IMR-90 (cell line): ENCODE measurements around the gene AHCYL2. TPM values are rescaled to one million over a fixed set of nuclear protein-coding genes. Genes with fewer than 3 reads are reported as not detected.

ENCODE experiments used
- ATAC-seq: fragments of 200-7000 bp; cut with Tn5 transposase; 2 replicates; pipeline ENCODE4 v1.9.1; 2020; ENCODE audit warnings: low read depth, mild to moderate bottlenecking, moderate library complexity
- BruUV-seq: library from RNA; stranded (reverse); fragments of 400-500 nt; replicated peaks from 2 replicates; lab custom pipeline; 2021; lab: Mats Ljungman, UMichigan
- CTCF ChIA-PET: fragments of 300-600 bp; formaldehyde crosslinking; extraction: SDS; loops from one replicate; lab custom pipeline; 2021; ENCODE audit warnings: antibody characterized with exemption; lab: Yijun Ruan, JAX
- POLR2A ChIA-PET: fragments of 300-600 bp; sonication (Branson Sonifier 250); formaldehyde crosslinking; loops from one replicate; lab custom pipeline; 2022; ENCODE audit warnings: antibody characterized with exemption; ENCODE audit not compliant: unreplicated experiment; lab: Charles Lee
- DNase-seq: peaks from one replicate; pipeline ENCODE4 v3.0.0; 2013
- H2AFZ ChIP-seq: replicated peaks from 2 replicates; pipeline ENCODE3; 2013; ENCODE audit warnings: low read length, mild to moderate bottlenecking; ENCODE audit not compliant: poor library complexity
- H2AK5ac ChIP-seq: 2 replicates; pipeline ENCODE4 v1.6.1; 2013; ENCODE audit warnings: low read depth, low read length, inconsistent platforms
- H2AK9ac ChIP-seq: replicated peaks from 2 replicates; pipeline ENCODE3; 2013; ENCODE audit warnings: mild to moderate bottlenecking, low read depth, low read length, moderate library complexity; ENCODE audit not compliant: poor library complexity
- H2BK120ac ChIP-seq: 2 replicates; pipeline ENCODE4 v1.6.1; 2013; ENCODE audit warnings: low read depth, low read length, inconsistent platforms
- H2BK15ac ChIP-seq: 3 replicates; pipeline ENCODE4 v1.6.1; 2013; ENCODE audit warnings: low read depth, low read length, inconsistent platforms
- H2BK20ac ChIP-seq: 2 replicates; pipeline ENCODE4 v1.6.1; 2013; ENCODE audit warnings: low read depth, mild to moderate bottlenecking, inconsistent platforms, low read length, moderate library complexity
- H2BK5ac ChIP-seq: 2 replicates; pipeline ENCODE4 v1.6.1; 2013; ENCODE audit warnings: mild to moderate bottlenecking, low read depth, low read length, inconsistent platforms; ENCODE audit not compliant: poor library complexity, severe bottlenecking
- H3K14ac ChIP-seq: replicated peaks from 2 replicates; pipeline ENCODE4 v1.6.1; 2013; ENCODE audit warnings: low read depth, low read length, inconsistent platforms
- H3K18ac ChIP-seq: 2 replicates; pipeline ENCODE4 v1.6.1; 2013; ENCODE audit warnings: low read depth, low read length, control low read depth
- H3K23ac ChIP-seq: 2 replicates; pipeline ENCODE4 v1.6.1; 2013; ENCODE audit warnings: low read depth, low read length, inconsistent platforms
- H3K27ac ChIP-seq: 2 replicates; pipeline ENCODE4 v1.5.1; 2013; ENCODE audit warnings: mild to moderate bottlenecking, control low read depth, low read length; ENCODE audit not compliant: insufficient read depth
- H3K27me3 ChIP-seq: 2 replicates; pipeline ENCODE4 v1.6.1; 2013; ENCODE audit warnings: low read length; ENCODE audit not compliant: control insufficient read depth, insufficient read depth
- H3K36me3 ChIP-seq: 2 replicates; pipeline ENCODE4 v1.6.1; 2013; ENCODE audit warnings: low read length, mixed read lengths; ENCODE audit not compliant: control insufficient read depth, insufficient read depth
- H3K4ac ChIP-seq: 2 replicates; pipeline ENCODE4 v1.6.1; 2013; ENCODE audit warnings: low read depth, low read length, inconsistent platforms
- H3K4me1 ChIP-seq: 2 replicates; pipeline ENCODE4 v1.6.1; 2013; ENCODE audit warnings: low read length, mixed read lengths; ENCODE audit not compliant: control insufficient read depth, insufficient read depth
- H3K4me2 ChIP-seq: 2 replicates; pipeline ENCODE4 v1.6.1; 2013; ENCODE audit warnings: low read depth, mild to moderate bottlenecking, control low read depth, low read length, moderate library complexity
- H3K4me3 ChIP-seq: 2 replicates; pipeline ENCODE4 v1.5.1; 2013; ENCODE audit warnings: low read depth, mild to moderate bottlenecking, control low read depth, low read length, moderate library complexity; ENCODE audit not compliant: insufficient read depth
- H3K56ac ChIP-seq: 2 replicates; pipeline ENCODE4 v1.6.1; 2013; ENCODE audit warnings: low read length, inconsistent platforms; ENCODE audit not compliant: insufficient read depth; ENCODE audit errors: extremely low read depth
- H3K79me1 ChIP-seq, 2 experiments: 2 replicates each; pipeline ENCODE4 v1.6.1; 2013; ENCODE audit warnings: low read length in 2 of 2, inconsistent platforms in 1 of 2, low read depth in 1 of 2
- H3K9ac ChIP-seq: 2 replicates; pipeline ENCODE4 v1.6.1; 2013; ENCODE audit warnings: low read depth, low read length, control low read depth
- H3K9me1 ChIP-seq: 2 replicates; pipeline ENCODE4 v1.6.1; 2013; ENCODE audit warnings: low read length, inconsistent platforms; ENCODE audit not compliant: insufficient read depth
- H3K9me3 ChIP-seq: 2 replicates; pipeline ENCODE4 v1.6.1; 2013; ENCODE audit warnings: low read length; ENCODE audit not compliant: control insufficient read depth, insufficient read depth
- H4K20me1 ChIP-seq: 2 replicates; pipeline ENCODE4 v1.6.1; 2013; ENCODE audit warnings: low read length, inconsistent platforms; ENCODE audit not compliant: insufficient read depth
- H4K5ac ChIP-seq: 2 replicates; pipeline ENCODE4 v1.6.1; 2013; ENCODE audit warnings: mild to moderate bottlenecking, low read depth, low read length, control low read depth
- H4K8ac ChIP-seq, 2 experiments: 2 replicates each; pipeline ENCODE4 v1.6.1; 2013; ENCODE audit warnings: low read depth in 2 of 2, low read length in 2 of 2, control low read depth in 1 of 2, inconsistent platforms in 1 of 2
- H4K91ac ChIP-seq: 2 replicates; pipeline ENCODE4 v1.6.1; 2013; ENCODE audit warnings: low read depth, low read length, inconsistent platforms; ENCODE audit not compliant: insufficient read depth
- BHLHE40 ChIP-seq: fragments of 150-350 bp; IDR thresholded peaks from 2 replicates; pipeline ENCODE4 v1.6.1; 2016; ENCODE audit warnings: mild to moderate bottlenecking, low read depth, low read length
- CEBPB ChIP-seq: IDR thresholded peaks from 2 replicates; pipeline ENCODE4 v1.6.1; 2012; ENCODE audit warnings: low read depth, low read length, improper control_type of control experiment
- FOS ChIP-seq: fragments of 150-350 bp; IDR thresholded peaks from 2 replicates; pipeline ENCODE4 v1.6.1; 2016; ENCODE audit warnings: low read depth, low read length
- MAFK ChIP-seq: IDR thresholded peaks from 2 replicates; pipeline ENCODE4 v1.6.1; 2012; ENCODE audit warnings: low read depth, low read length, improper control_type of control experiment
- MAZ ChIP-seq: IDR thresholded peaks from 2 replicates; pipeline ENCODE4 v1.6.1; 2012; ENCODE audit warnings: low read depth, mild to moderate bottlenecking, low read length, improper control_type of control experiment, moderate library complexity, borderline replicate concordance
- MXI1 ChIP-seq: IDR thresholded peaks from 2 replicates; pipeline ENCODE4 v1.6.1; 2012; ENCODE audit warnings: low read depth, mild to moderate bottlenecking, low read length, moderate library complexity, borderline replicate concordance
- POLR2A ChIP-seq: IDR thresholded peaks from 2 replicates; pipeline ENCODE4 v1.6.1; 2012; ENCODE audit warnings: mild to moderate bottlenecking, low read depth, low read length
- RCOR1 ChIP-seq: IDR thresholded peaks from 2 replicates; pipeline ENCODE4 v1.6.1; 2012; ENCODE audit warnings: mild to moderate bottlenecking, low read length, improper control_type of control experiment; ENCODE audit not compliant: insufficient replicate concordance
- WGBS, 2 experiments: methylation state at CpG; one replicate each; pipeline versions ENCODE4 v1.1.5 to v1.1.7; 2013; ENCODE audit warnings: missing lambda C conversion rate in 2 of 2; ENCODE audit not compliant: insufficient read length in 1 of 2; ENCODE audit errors: extremely low coverage in 2 of 2; 5-methylcytosine and 5-hydroxymethylcytosine counted together
- dilution Hi-C: fragments of 300-500 bp; cut with HindIII; formaldehyde crosslinking; loops from one replicate; pipeline ENCODE4 v1.14.3; 2018; ENCODE audit warnings: low sequenced_read_pairs; ENCODE audit not compliant: unreplicated experiment
- in situ Hi-C: fragments of 300-500 bp; cut with MboI; formaldehyde crosslinking; loops from 3 replicates; pipeline ENCODE4 v1.14.3; 2019; ENCODE audit warnings: low sequenced_read_pairs, inconsistent platforms, mixed read lengths
- intact Hi-C: fragments of 100-400 bp; cut with micrococcal nuclease; formaldehyde crosslinking; loops from 2 replicates; pipeline ENCODE4 v1.10.0; 2022
- polyA plus RNA-seq, 3 experiments: library from polyadenylated mRNA; depleted of rRNA; stranded (reverse); fragments of >200 nt; gene quantifications; 2 replicates each; pipeline ENCODE4 v1.2.3, GENCODE V29; 2012; ENCODE audit warnings: low replicate concordance in 1 of 3
- total RNA-seq: library from RNA; depleted of rRNA; stranded (reverse); fragments of >200 nt; gene quantifications from 2 replicates; pipeline ENCODE4 v1.2.3, GENCODE V29; 2012
- TF ChIP-seq, protein P1 (sequence below): fragments of 150-350 bp; IDR thresholded peaks from 2 replicates; pipeline ENCODE4 v1.6.1; 2017; ENCODE audit warnings: mild to moderate bottlenecking, antibody characterized with exemption, low read length, low read depth
- TF ChIP-seq, protein P2 (sequence below): conservative IDR thresholded peaks from 2 replicates; pipeline ENCODE4 v1.5.1; 2012; ENCODE audit warnings: mild to moderate bottlenecking, low read depth, low read length, improper control_type of control experiment

The AHCYL2 gene
- total and polyA plus RNA-seq, 2 of the 4 experiments (the other 2 are of a cell fraction): 5.7 to 7.6 TPM

DNA sequence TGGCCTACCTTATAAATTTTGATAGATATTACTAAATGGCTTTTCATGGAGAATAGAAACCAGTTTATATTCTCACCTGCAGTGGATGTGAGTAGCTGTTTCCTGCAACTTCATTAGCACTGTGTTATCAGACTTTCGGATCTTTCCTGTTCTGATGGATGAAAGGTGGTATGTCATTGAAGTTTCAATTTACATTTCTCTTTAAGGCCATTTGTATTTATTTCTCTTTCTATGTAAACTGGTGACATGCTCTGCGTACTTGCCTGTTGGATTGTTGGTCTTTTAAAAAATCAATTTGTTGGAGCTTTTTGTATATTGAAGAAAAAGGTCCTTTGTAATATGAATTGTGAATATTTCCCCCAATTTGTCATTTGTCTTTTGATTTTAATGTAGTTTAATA, 113.6 kb downstream of the AHCYL2 start:
- TF ChIP-seq RCOR1: no peak
- TF ChIP-seq MAZ: no peak
- TF ChIP-seq, protein P1, sequence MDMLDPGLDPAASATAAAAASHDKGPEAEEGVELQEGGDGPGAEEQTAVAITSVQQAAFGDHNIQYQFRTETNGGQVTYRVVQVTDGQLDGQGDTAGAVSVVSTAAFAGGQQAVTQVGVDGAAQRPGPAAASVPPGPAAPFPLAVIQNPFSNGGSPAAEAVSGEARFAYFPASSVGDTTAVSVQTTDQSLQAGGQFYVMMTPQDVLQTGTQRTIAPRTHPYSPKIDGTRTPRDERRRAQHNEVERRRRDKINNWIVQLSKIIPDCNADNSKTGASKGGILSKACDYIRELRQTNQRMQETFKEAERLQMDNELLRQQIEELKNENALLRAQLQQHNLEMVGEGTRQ: no peak
- TF ChIP-seq, protein P2, sequence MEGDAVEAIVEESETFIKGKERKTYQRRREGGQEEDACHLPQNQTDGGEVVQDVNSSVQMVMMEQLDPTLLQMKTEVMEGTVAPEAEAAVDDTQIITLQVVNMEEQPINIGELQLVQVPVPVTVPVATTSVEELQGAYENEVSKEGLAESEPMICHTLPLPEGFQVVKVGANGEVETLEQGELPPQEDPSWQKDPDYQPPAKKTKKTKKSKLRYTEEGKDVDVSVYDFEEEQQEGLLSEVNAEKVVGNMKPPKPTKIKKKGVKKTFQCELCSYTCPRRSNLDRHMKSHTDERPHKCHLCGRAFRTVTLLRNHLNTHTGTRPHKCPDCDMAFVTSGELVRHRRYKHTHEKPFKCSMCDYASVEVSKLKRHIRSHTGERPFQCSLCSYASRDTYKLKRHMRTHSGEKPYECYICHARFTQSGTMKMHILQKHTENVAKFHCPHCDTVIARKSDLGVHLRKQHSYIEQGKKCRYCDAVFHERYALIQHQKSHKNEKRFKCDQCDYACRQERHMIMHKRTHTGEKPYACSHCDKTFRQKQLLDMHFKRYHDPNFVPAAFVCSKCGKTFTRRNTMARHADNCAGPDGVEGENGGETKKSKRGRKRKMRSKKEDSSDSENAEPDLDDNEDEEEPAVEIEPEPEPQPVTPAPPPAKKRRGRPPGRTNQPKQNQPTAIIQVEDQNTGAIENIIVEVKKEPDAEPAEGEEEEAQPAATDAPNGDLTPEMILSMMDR: no peak
- TF ChIP-seq MAFK: no peak
- no peak for TF ChIP-seq POLR2A
- TF ChIP-seq MXI1: no peak
- TF ChIP-seq BHLHE40: no peak
- no peak for TF ChIP-seq CEBPB
- TF ChIP-seq FOS: no peak
- H3K4me1 ChIP-seq: no peaks in the 10 kb centered on the region
- no peaks in the 10 kb centered on the region for H3K9me1 ChIP-seq
- no peaks in the 10 kb centered on the region for H3K36me3 ChIP-seq
- H4K5ac ChIP-seq: no peak overlapping the region
- no peak overlapping the region for H4K8ac ChIP-seq
- ATAC-seq: no peak
- in situ Hi-C loops (no loop called here), intact Hi-C loops (no loop called here), dilution Hi-C loops (no loop called here)
- H2AFZ ChIP-seq: no peak overlapping the region
- H3K23ac ChIP-seq: no peak overlapping the region
- no peak overlapping the region for H2BK5ac ChIP-seq
- no peak overlapping the region for H3K4me3 ChIP-seq
- BruUV-seq: no TSS peak
- H3K56ac ChIP-seq: no peak overlapping the region
- H2AK5ac ChIP-seq: no peak overlapping the region
- H3K14ac ChIP-seq: no peak overlapping the region
- no peak overlapping the region for H2AK9ac ChIP-seq
- WGBS, 2 experiments: no CpG with 5 or more reads among the region's 2 CpGs
- no peak overlapping the region for H3K4me2 ChIP-seq
- no peaks in the 10 kb centered on the region for H3K79me1 ChIP-seq
- DNase-seq: no peak
- H3K4ac ChIP-seq: no peak overlapping the region
- no peak overlapping the region for H4K91ac ChIP-seq
- H2BK15ac ChIP-seq: no peak overlapping the region
- H2BK120ac ChIP-seq: no peak overlapping the region
- H3K27ac ChIP-seq: no peak overlapping the region
- no peak overlapping the region for H3K9ac ChIP-seq
- ChIA-PET POLR2A (no interaction called here), CTCF (interaction anchor here (1.1 kb wide), 1 partner anchor 175 kb away, joined by 3 read pairs; no protein-coding TSS in a partner anchor)
- no peak overlapping the region for H2BK20ac ChIP-seq
- H3K27me3 ChIP-seq: no peaks in the 10 kb centered on the region
- H3K18ac ChIP-seq: no peak overlapping the region
- no peaks in the 10 kb centered on the region for H3K9me3 ChIP-seq
- H4K20me1 ChIP-seq: no peaks in the 10 kb centered on the region
